Measurements from ENCODE around the gene ERCC3. TPM values are rescaled to one million over a fixed set of nuclear protein-coding genes. Genes with fewer than 3 reads are reported as not detected.

Gene ERCC3
- total RNA-seq, 2 experiments from 2014 or later = 49.5 to 49.8 TPM

- H3K27me3 Mint-ChIP-seq = no peaks in the 10 kb centered on the region
- H3K4me1 Mint-ChIP-seq = peaks cover 24% of the 10 kb centered on the region
- peaks cover 6% of the 10 kb centered on the region for H3K9me3 Mint-ChIP-seq (ENCODE audit: low read depth)
- DNase-seq = no peak
- intact Hi-C loops (cut with DNase I, micrococcal nuclease) = no loop called here
- POLR2A ChIA-PET = no interaction called here
- CTCF ChIA-PET = interaction anchor here (0.6 to 2.0 kb wide), 2 partner anchors 14 to 327 kb away, joined by 3 to 5 read pairs; partner anchors contain the start of gene ERCC3
- no peak overlapping the region for H3K4me3 Mint-ChIP-seq
- no peak overlapping the region for H3K27ac Mint-ChIP-seq
- ATAC-seq = no peak
- peaks cover 62% of the 10 kb centered on the region for H3K36me3 Mint-ChIP-seq (ENCODE audit: low read depth)
Measured at GRCh38 chr2:127279781-127280180, 14.2 kb downstream of the ERCC3 start.

GRCh38 chr2:127278959-127279358 lies 15.0 kb downstream of the ERCC3 start:
- Mint-ChIP-seq H3K27ac (no peak overlapping the region), H3K9me3 (ENCODE audit: low read depth) (peaks cover 3% of the 10 kb centered on the region), H3K36me3 (ENCODE audit: low read depth) (peaks cover 54% of the 10 kb centered on the region), H3K4me3 (no peak overlapping the region), H3K27me3 (no peaks in the 10 kb centered on the region), H3K4me1 (peaks cover 19% of the 10 kb centered on the region)
- POLR2A ChIA-PET = interaction anchor here (1.4 kb wide), 1 partner anchor 10 kb away, joined by 4 read pairs; no protein-coding TSS in a partner anchor
- intact Hi-C loops (cut with DNase I, micrococcal nuclease) = no loop called here
- CTCF ChIA-PET = interaction anchor here (2.0 kb wide), 1 partner anchor 15 kb away, joined by 5 read pairs; the partner anchor contains the start of gene ERCC3
- DNase-seq = no peak
- ATAC-seq = no peak

GRCh38 chr2:127277028-127277427 lies 16.9 kb downstream of the ERCC3 start:
- Mint-ChIP-seq H3K4me3 (no peak overlapping the region), H3K9me3 (ENCODE audit: low read depth) (no peaks in the 10 kb centered on the region), H3K27ac (peak overlapping the region; percentile 37), H3K27me3 (no peaks in the 10 kb centered on the region), H3K36me3 (ENCODE audit: low read depth) (peaks cover 51% of the 10 kb centered on the region), H3K4me1 (peaks cover 9% of the 10 kb centered on the region)
- DNase-seq (no peak), ATAC-seq (no peak)
- POLR2A ChIA-PET = no interaction called here
- intact Hi-C loops (cut with DNase I, micrococcal nuclease) = no loop called here
- CTCF ChIA-PET = interaction anchor here (0.7 to 1.0 kb wide), 2 partner anchors 11 to 227 kb away, joined by 3 read pairs; no protein-coding TSS in a partner anchor

GRCh38 chr2:127275789-127276188 lies 18.2 kb downstream of the ERCC3 start:
- H3K27me3 Mint-ChIP-seq = no peaks in the 10 kb centered on the region
- ChIA-PET CTCF (interaction anchor here (0.7 kb wide), 1 partner anchor 243 kb away, joined by 3 read pairs; no protein-coding TSS in a partner anchor), POLR2A (no interaction called here)
- DNase-seq = no peak
- intact Hi-C loops (cut with DNase I, micrococcal nuclease) = no loop called here
- H3K27ac Mint-ChIP-seq = no peak overlapping the region
- no peaks in the 10 kb centered on the region for H3K9me3 Mint-ChIP-seq (ENCODE audit: low read depth)
- ATAC-seq = no peak
- H3K4me1 Mint-ChIP-seq = peaks cover 7% of the 10 kb centered on the region
- no peak overlapping the region for H3K4me3 Mint-ChIP-seq
- H3K36me3 Mint-ChIP-seq (ENCODE audit: low read depth) = peaks cover 48% of the 10 kb centered on the region

- POLR2A ChIA-PET = no interaction called here
Measured at GRCh38 chr2:127275356-127275755, 18.6 kb downstream of the ERCC3 start.

GRCh38 chr2:127270663-127271062 lies 23.3 kb downstream of the ERCC3 start:
- intact Hi-C loops (cut with DNase I, micrococcal nuclease) = no loop called here
- POLR2A ChIA-PET = no interaction called here
- ATAC-seq = no peak
- H3K27me3 Mint-ChIP-seq = no peaks in the 10 kb centered on the region
- DNase-seq = no peak
- H3K27ac Mint-ChIP-seq = no peak overlapping the region
- CTCF ChIA-PET = interaction anchor here (0.7 to 1.5 kb wide), 3 partner anchors 10 to 208 kb away, joined by 3 to 4 read pairs (median 4); partner anchors contain the start of gene ERCC3
- H3K4me3 Mint-ChIP-seq = no peak overlapping the region
- no peaks in the 10 kb centered on the region for H3K9me3 Mint-ChIP-seq (ENCODE audit: low read depth)
- no peaks in the 10 kb centered on the region for H3K4me1 Mint-ChIP-seq
- peaks cover 57% of the 10 kb centered on the region for H3K36me3 Mint-ChIP-seq (ENCODE audit: low read depth)

More at GRCh38 chr2:127275356-127275755, 18.6 kb downstream of the ERCC3 start:
- DNase-seq = no peak
- H3K4me1 Mint-ChIP-seq = peaks cover 7% of the 10 kb centered on the region
- peaks cover 51% of the 10 kb centered on the region for H3K36me3 Mint-ChIP-seq (ENCODE audit: low read depth)
- intact Hi-C loops (cut with DNase I, micrococcal nuclease) = no loop called here
- no peaks in the 10 kb centered on the region for H3K9me3 Mint-ChIP-seq (ENCODE audit: low read depth)
- no peak overlapping the region for H3K27ac Mint-ChIP-seq
- H3K27me3 Mint-ChIP-seq = no peaks in the 10 kb centered on the region
- no peak overlapping the region for H3K4me3 Mint-ChIP-seq
- CTCF ChIA-PET = no interaction called here
- ATAC-seq = no peak

- ATAC-seq = no peak
- ChIA-PET POLR2A (interaction anchor here (0.6 kb wide), 1 partner anchor 596 kb away, joined by 3 read pairs; the partner anchor contains the start of gene POLR2D), CTCF (no interaction called here)
- H3K4me1 Mint-ChIP-seq = no peaks in the 10 kb centered on the region
- H3K36me3 Mint-ChIP-seq (ENCODE audit: low read depth) = peaks cover 41% of the 10 kb centered on the region
- intact Hi-C loops (cut with DNase I, micrococcal nuclease) = no loop called here
- no peak for DNase-seq
- H3K9me3 Mint-ChIP-seq (ENCODE audit: low read depth) = no peaks in the 10 kb centered on the region
- H3K27ac Mint-ChIP-seq = no peak overlapping the region
- no peaks in the 10 kb centered on the region for H3K27me3 Mint-ChIP-seq
- no peak overlapping the region for H3K4me3 Mint-ChIP-seq
Measured at GRCh38 chr2:127261804-127262406, 32.0 kb downstream of the ERCC3 start.

GRCh38 chr2:127259355-127259754 lies 34.6 kb downstream of the ERCC3 start:
- H3K27ac Mint-ChIP-seq = no peak overlapping the region
- H3K36me3 Mint-ChIP-seq (ENCODE audit: low read depth) = peaks cover 38% of the 10 kb centered on the region
- ChIA-PET POLR2A (no interaction called here), CTCF (interaction anchor here (0.9 kb wide), 1 partner anchor 10 kb away, joined by 3 read pairs; no protein-coding TSS in a partner anchor)
- no peaks in the 10 kb centered on the region for H3K4me1 Mint-ChIP-seq
- no peak for ATAC-seq
- no peak overlapping the region for H3K4me3 Mint-ChIP-seq
- no peaks in the 10 kb centered on the region for H3K27me3 Mint-ChIP-seq
- intact Hi-C loops (cut with DNase I, micrococcal nuclease) = no loop called here
- DNase-seq = no peak
- no peaks in the 10 kb centered on the region for H3K9me3 Mint-ChIP-seq (ENCODE audit: low read depth)

GRCh38 chr2:127256866-127257265 lies 37.1 kb downstream of the ERCC3 start:
- no peaks in the 10 kb centered on the region for H3K27me3 Mint-ChIP-seq
- intact Hi-C loops (cut with DNase I, micrococcal nuclease) = no loop called here
- H3K27ac Mint-ChIP-seq = no peak overlapping the region
- H3K4me1 Mint-ChIP-seq = no peaks in the 10 kb centered on the region
- H3K9me3 Mint-ChIP-seq (ENCODE audit: low read depth) = no peaks in the 10 kb centered on the region
- no peak overlapping the region for H3K4me3 Mint-ChIP-seq
- ATAC-seq (no peak), DNase-seq (no peak)
- peaks cover 29% of the 10 kb centered on the region for H3K36me3 Mint-ChIP-seq (ENCODE audit: low read depth)
- ChIA-PET CTCF (no interaction called here), POLR2A (no interaction called here)

GRCh38 chr2:127256381-127256780 lies 37.6 kb downstream of the ERCC3 start:
- no peaks in the 10 kb centered on the region for H3K27me3 Mint-ChIP-seq
- DNase-seq = no peak
- ChIA-PET POLR2A (no interaction called here), CTCF (interaction anchor here (0.6 kb wide), 1 partner anchor 143 kb away, joined by 3 read pairs; no protein-coding TSS in a partner anchor)
- no peak overlapping the region for H3K4me3 Mint-ChIP-seq
- no peak for ATAC-seq
- intact Hi-C loops (cut with DNase I, micrococcal nuclease) = no loop called here
- no peaks in the 10 kb centered on the region for H3K9me3 Mint-ChIP-seq (ENCODE audit: low read depth)
- H3K36me3 Mint-ChIP-seq (ENCODE audit: low read depth) = peaks cover 29% of the 10 kb centered on the region
- H3K27ac Mint-ChIP-seq = no peak overlapping the region
- no peaks in the 10 kb centered on the region for H3K4me1 Mint-ChIP-seq

GRCh38 chr2:127255721-127256120 lies 38.2 kb downstream of the ERCC3 start:
- intact Hi-C loops (cut with DNase I, micrococcal nuclease) = no loop called here
- POLR2A ChIA-PET = no interaction called here
- CTCF ChIA-PET = interaction anchor here (0.6 to 0.8 kb wide), 2 partner anchors 8 to 143 kb away, joined by 3 read pairs; no protein-coding TSS in a partner anchor
- ATAC-seq (no peak), DNase-seq (no peak)
- Mint-ChIP-seq H3K36me3 (ENCODE audit: low read depth) (peaks cover 28% of the 10 kb centered on the region), H3K9me3 (ENCODE audit: low read depth) (no peaks in the 10 kb centered on the region), H3K27me3 (no peaks in the 10 kb centered on the region), H3K27ac (no peak overlapping the region), H3K4me1 (no peaks in the 10 kb centered on the region), H3K4me3 (no peak overlapping the region)

GRCh38 chr2:127255146-127255545 lies 38.8 kb downstream of the ERCC3 start:
- H3K27me3 Mint-ChIP-seq = no peaks in the 10 kb centered on the region
- peaks cover 26% of the 10 kb centered on the region for H3K36me3 Mint-ChIP-seq (ENCODE audit: low read depth)
- H3K4me1 Mint-ChIP-seq = no peaks in the 10 kb centered on the region
- ATAC-seq (no peak), DNase-seq (no peak)
- no peak overlapping the region for H3K4me3 Mint-ChIP-seq
- H3K27ac Mint-ChIP-seq = no peak overlapping the region
- POLR2A ChIA-PET = no interaction called here
- CTCF ChIA-PET = interaction anchor here (0.7 to 0.8 kb wide), 2 partner anchors 8 to 213 kb away, joined by 3 read pairs; no protein-coding TSS in a partner anchor
- intact Hi-C loops (cut with DNase I, micrococcal nuclease) = no loop called here
- no peaks in the 10 kb centered on the region for H3K9me3 Mint-ChIP-seq (ENCODE audit: low read depth)

Data from activated CD4-positive, alpha-beta T cell treated with anti-CD3 and anti-CD28 coated beads for 36 hours (primary cell).